Measurements from ENCODE around the gene ETS1.

Gene ETS1

GRCh38 chr11:128569291-128569690, 18.1 kb downstream of the ETS1 start:
- TF ChIP-seq JUND (IDR thresholded peaks at IDR 0.05; ENCODE audit: low read depth) = no peak
- in situ Hi-C loops (cut with HindIII; ENCODE audit: low pct_unique_long_range_greater_than_20kb, low sequenced_read_pairs) = no loop called here
- DNase-seq (ENCODE audit: low read depth in 1 of 2, low spot score in 1 of 2) = no peak

GRCh38 chr11:128568166-128568778, 19.1 kb downstream of the ETS1 start:
- DNase-seq (ENCODE audit: low read depth in 1 of 2, low spot score in 1 of 2) = no peak
- in situ Hi-C loops (cut with HindIII; ENCODE audit: low pct_unique_long_range_greater_than_20kb, low sequenced_read_pairs) = no loop called here
- no peak for TF ChIP-seq JUND (IDR thresholded peaks at IDR 0.05; ENCODE audit: low read depth)

GRCh38 chr11:128567130-128567529, 20.2 kb downstream of the ETS1 start:
- DNase-seq (ENCODE audit: low read depth in 1 of 2, low spot score in 1 of 2) = no peak
- no peak for TF ChIP-seq JUND (IDR thresholded peaks at IDR 0.05; ENCODE audit: low read depth)
- in situ Hi-C loops (cut with HindIII; ENCODE audit: low pct_unique_long_range_greater_than_20kb, low sequenced_read_pairs) = no loop called here

- no peak for DNase-seq (ENCODE audit: low read depth in 1 of 2, low spot score in 1 of 2)
- TF ChIP-seq JUND (IDR thresholded peaks at IDR 0.05; ENCODE audit: low read depth) = no peak
- in situ Hi-C loops (cut with HindIII; ENCODE audit: low pct_unique_long_range_greater_than_20kb, low sequenced_read_pairs) = no loop called here
Observed at GRCh38 chr11:128565881-128566280, 21.5 kb downstream of the ETS1 start.

- in situ Hi-C loops (cut with HindIII; ENCODE audit: low pct_unique_long_range_greater_than_20kb, low sequenced_read_pairs) = no loop called here
- TF ChIP-seq JUND (IDR thresholded peaks at IDR 0.05; ENCODE audit: low read depth) = no peak
- no peak for DNase-seq (ENCODE audit: low read depth in 1 of 2, low spot score in 1 of 2)
Observed at GRCh38 chr11:128564642-128565245, 22.6 kb downstream of the ETS1 start.

DNA sequence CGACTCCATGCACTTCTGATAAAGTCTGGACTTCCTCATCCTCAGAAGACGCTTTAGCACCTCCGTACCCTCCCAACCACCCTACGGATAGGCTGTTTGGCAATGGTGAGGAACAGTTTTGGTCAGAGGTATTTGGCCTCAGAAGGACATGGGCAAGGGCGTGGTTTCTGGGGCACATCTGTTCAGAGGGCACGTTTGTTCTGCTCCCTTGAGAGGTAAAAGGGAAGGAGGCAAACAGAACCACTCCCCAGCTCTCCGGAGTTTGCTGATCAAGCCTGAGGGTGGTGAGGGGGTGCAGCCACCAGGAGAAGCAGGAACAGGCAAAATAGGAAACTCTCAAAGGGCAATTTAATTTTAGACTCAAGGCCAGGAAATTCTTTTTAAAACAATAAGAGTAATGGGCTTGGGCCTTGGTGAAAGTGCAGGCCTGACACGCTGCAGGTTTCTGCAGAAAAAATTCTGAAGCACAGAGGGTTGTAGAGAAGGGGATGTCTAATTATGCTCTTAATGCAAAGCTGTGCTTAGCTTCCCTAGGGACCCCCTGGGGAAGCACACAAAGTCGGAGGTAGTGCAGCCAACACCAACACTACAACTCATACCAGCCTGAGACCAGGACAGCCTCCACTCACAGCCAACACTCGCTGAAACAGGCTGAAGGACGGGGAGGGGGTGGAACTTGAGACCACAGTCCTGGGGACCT, 23.3 kb downstream of the ETS1 start:
- TF ChIP-seq JUND (IDR thresholded peaks at IDR 0.05; ENCODE audit: low read depth) = no peak
- in situ Hi-C loops (cut with HindIII; ENCODE audit: low pct_unique_long_range_greater_than_20kb, low sequenced_read_pairs) = no loop called here
- no peak for DNase-seq (ENCODE audit: low read depth in 1 of 2, low spot score in 1 of 2)

DNA sequence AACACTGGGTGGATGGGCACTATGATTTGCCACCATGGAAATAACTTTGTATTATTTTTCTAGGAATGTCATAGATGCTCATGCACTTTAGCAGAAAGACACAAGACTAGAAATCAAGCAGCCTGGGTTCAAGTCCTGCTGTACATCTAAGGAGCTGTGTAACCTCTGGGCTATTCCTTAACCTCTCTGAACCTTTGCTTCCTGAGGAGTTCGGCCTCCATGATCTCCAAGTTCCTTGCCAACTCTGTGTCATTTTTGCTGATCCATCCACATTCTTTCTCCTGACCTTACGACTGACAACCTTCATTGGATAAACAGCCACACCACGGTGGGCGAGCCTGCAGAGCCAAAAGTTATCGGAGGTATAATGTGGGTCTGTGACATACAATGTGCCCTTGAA, 24.1 kb downstream of the ETS1 start:
- TF ChIP-seq JUND (IDR thresholded peaks at IDR 0.05; ENCODE audit: low read depth) = no peak
- in situ Hi-C loops (cut with HindIII; ENCODE audit: low pct_unique_long_range_greater_than_20kb, low sequenced_read_pairs) = no loop called here
- DNase-seq (ENCODE audit: low read depth in 1 of 2, low spot score in 1 of 2) = no peak

- TF ChIP-seq JUND (IDR thresholded peaks at IDR 0.05; ENCODE audit: low read depth) = no peak
- DNase-seq (ENCODE audit: low read depth in 1 of 2, low spot score in 1 of 2) = no peak
- in situ Hi-C loops (cut with HindIII; ENCODE audit: low pct_unique_long_range_greater_than_20kb, low sequenced_read_pairs) = no loop called here
Observed at GRCh38 chr11:128559496-128560103, 27.8 kb downstream of the ETS1 start.

DNA sequence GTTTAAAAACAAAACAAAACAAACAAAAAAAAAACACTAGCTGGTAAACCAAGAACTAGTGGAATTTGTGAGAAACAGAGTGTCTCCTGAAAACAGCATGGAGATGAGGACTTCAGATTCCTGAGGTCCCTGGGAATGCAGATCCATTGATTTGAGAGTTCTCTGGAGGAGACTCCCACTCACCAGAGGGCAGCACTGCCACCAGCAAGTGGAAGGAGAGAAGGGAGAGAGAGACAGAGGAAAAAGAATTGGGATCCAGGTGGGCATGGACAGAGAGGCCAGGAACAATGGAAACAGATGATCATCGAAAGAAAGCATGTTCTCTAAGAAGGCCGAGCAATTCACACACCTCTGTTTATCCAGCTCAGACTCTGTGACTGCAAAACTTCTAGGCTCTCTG, 31.8 kb downstream of the ETS1 start:
- no peak for TF ChIP-seq JUND (IDR thresholded peaks at IDR 0.05; ENCODE audit: low read depth)
- peak; percentile 43 to 51 for DNase-seq (ENCODE audit: low read depth in 1 of 2, low spot score in 1 of 2)
- in situ Hi-C loops (cut with HindIII; ENCODE audit: low pct_unique_long_range_greater_than_20kb, low sequenced_read_pairs) = no loop called here

- no peak for DNase-seq (ENCODE audit: low read depth in 1 of 2, low spot score in 1 of 2)
- in situ Hi-C loops (cut with HindIII; ENCODE audit: low pct_unique_long_range_greater_than_20kb, low sequenced_read_pairs) = no loop called here
- no peak for TF ChIP-seq JUND (IDR thresholded peaks at IDR 0.05; ENCODE audit: low read depth)
Observed at GRCh38 chr11:128553662-128554362, 33.5 kb downstream of the ETS1 start.

- DNase-seq (ENCODE audit: low read depth in 1 of 2, low spot score in 1 of 2) = no peak
- TF ChIP-seq JUND (IDR thresholded peaks at IDR 0.05; ENCODE audit: low read depth) = no peak
- in situ Hi-C loops (cut with HindIII; ENCODE audit: low pct_unique_long_range_greater_than_20kb, low sequenced_read_pairs) = no loop called here
Observed at GRCh38 chr11:128552783-128553661, 34.3 kb downstream of the ETS1 start.
